Effector memory CD4-positive, alpha-beta T cell (primary cell): ENCODE results near the gene C1orf210.

Source experiments
- DNase-seq, 3 donors: peaks; one replicate each; pipeline ENCODE4 v3.0.0-alpha.2; 2020
- H3K27ac ChIP-seq: 2 replicates; pipeline ENCODE4 v1.7.0; 2013; ENCODE audit warnings: mild to moderate bottlenecking, low read length, moderate library complexity; ENCODE audit not compliant: insufficient read depth, poor library complexity, severe bottlenecking
- H3K27me3 ChIP-seq: replicated peaks from 2 replicates; pipeline ENCODE4 v1.7.0; 2013; ENCODE audit warnings: mild to moderate bottlenecking, low read length; ENCODE audit not compliant: insufficient read depth, control insufficient read depth, poor library complexity, severe bottlenecking
- H3K36me3 ChIP-seq: 2 replicates; pipeline ENCODE4 v1.7.0; 2013; ENCODE audit warnings: mild to moderate bottlenecking, low read length, moderate library complexity; ENCODE audit not compliant: control insufficient read depth, insufficient read depth
- H3K4me1 ChIP-seq: 2 replicates; pipeline ENCODE4 v1.7.0; 2013; ENCODE audit warnings: low read length, mild to moderate bottlenecking; ENCODE audit not compliant: control insufficient read depth, insufficient read depth, poor library complexity, severe bottlenecking
- H3K4me3 ChIP-seq: 2 replicates; pipeline ENCODE4 v1.7.0; 2013; ENCODE audit warnings: low read length, low read depth, mild to moderate bottlenecking; ENCODE audit not compliant: insufficient read depth, poor library complexity, severe bottlenecking
- H3K9me3 ChIP-seq: 2 replicates; pipeline ENCODE4 v1.7.0; 2013; ENCODE audit warnings: mild to moderate bottlenecking, low read length, moderate library complexity; ENCODE audit not compliant: control insufficient read depth

The C1orf210 gene

GRCh38 chr1:43284546-43285110 lies 753 bp downstream of the C1orf210 start:
- Histone ChIP-seq H3K9me3 (no peaks in the 10 kb centered on the region), H3K27ac (no peak overlapping the region), H3K4me1 (no peaks in the 10 kb centered on the region), H3K36me3 (no peaks in the 10 kb centered on the region), H3K4me3 (no peak overlapping the region), H3K27me3 (no peaks in the 10 kb centered on the region)
- DNase-seq: no peak

- no peak for DNase-seq
- H3K36me3 ChIP-seq: no peaks in the 10 kb centered on the region
- H3K9me3 ChIP-seq: no peaks in the 10 kb centered on the region
- H3K27ac ChIP-seq: no peak overlapping the region
- no peaks in the 10 kb centered on the region for H3K4me1 ChIP-seq
- H3K4me3 ChIP-seq: no peak overlapping the region
- no peaks in the 10 kb centered on the region for H3K27me3 ChIP-seq
These were observed 1.3 kb downstream of the C1orf210 start for GRCh38 chr1:43284065-43284464.

- H3K4me1 ChIP-seq: no peaks in the 10 kb centered on the region
- H3K9me3 ChIP-seq: no peaks in the 10 kb centered on the region
- DNase-seq: no peak
- no peaks in the 10 kb centered on the region for H3K27me3 ChIP-seq
- no peak overlapping the region for H3K27ac ChIP-seq
- H3K4me3 ChIP-seq: no peak overlapping the region
- H3K36me3 ChIP-seq: no peaks in the 10 kb centered on the region
These were observed 2.9 kb downstream of the C1orf210 start for GRCh38 chr1:43282220-43283195.

DNA sequence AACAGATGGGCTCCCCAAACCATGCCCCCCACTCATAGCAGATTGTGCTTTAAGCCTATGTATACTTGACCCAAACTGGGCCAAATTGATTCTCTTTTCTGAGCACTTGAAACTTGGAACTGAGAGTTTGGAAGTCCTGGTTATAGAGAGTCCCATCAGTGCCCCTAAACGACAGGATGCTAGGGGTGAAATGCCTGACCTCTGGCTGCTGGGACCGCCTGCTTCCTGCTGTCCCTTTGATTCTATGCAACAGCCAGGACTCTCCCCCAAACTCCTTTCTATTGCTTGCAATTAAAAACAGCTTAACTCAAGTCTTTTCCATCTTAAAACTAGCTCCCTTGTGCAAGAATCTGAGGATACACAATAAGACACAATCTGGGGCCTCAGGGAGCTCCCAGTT lies 4.7 kb downstream of the C1orf210 start:
- Histone ChIP-seq H3K27ac (no peak overlapping the region), H3K27me3 (no peaks in the 10 kb centered on the region), H3K4me1 (no peaks in the 10 kb centered on the region), H3K36me3 (no peaks in the 10 kb centered on the region), H3K9me3 (no peaks in the 10 kb centered on the region), H3K4me3 (no peak overlapping the region)
- DNase-seq: no peak

GRCh38 chr1:43279666-43280065 lies 5.7 kb downstream of the C1orf210 start:
- no peaks in the 10 kb centered on the region for H3K36me3 ChIP-seq
- no peak overlapping the region for H3K4me3 ChIP-seq
- H3K27me3 ChIP-seq: no peaks in the 10 kb centered on the region
- DNase-seq: no peak
- no peak overlapping the region for H3K27ac ChIP-seq
- no peaks in the 10 kb centered on the region for H3K9me3 ChIP-seq
- peaks cover under 1% of the 10 kb centered on the region for H3K4me1 ChIP-seq

DNA sequence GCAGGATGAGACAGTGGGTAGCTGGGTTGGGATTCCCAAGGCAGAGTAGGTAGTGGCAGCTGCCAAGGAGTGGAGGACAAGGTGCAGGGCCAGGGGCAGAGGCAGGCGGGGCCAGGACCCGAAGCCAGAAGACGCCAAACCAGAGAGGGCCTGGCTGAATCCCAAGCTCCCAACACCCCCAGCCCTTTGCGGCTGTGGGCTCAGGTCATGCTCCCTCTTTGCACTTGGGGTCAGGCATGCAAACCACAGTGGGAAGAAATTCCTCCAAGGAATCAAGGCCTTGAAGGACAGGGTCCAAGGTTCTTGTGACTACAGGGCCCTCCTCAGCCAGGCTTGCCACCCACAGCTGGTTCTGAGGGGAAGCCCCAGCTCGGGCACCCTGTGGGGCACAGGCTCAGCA lies 6.2 kb downstream of the C1orf210 start:
- Histone ChIP-seq H3K27me3 (no peaks in the 10 kb centered on the region), H3K27ac (no peak overlapping the region), H3K4me1 (peaks cover 6% of the 10 kb centered on the region), H3K4me3 (no peak overlapping the region), H3K9me3 (no peaks in the 10 kb centered on the region), H3K36me3 (no peaks in the 10 kb centered on the region)
- no peak for DNase-seq

- Histone ChIP-seq H3K27ac (no peak overlapping the region), H3K27me3 (no peaks in the 10 kb centered on the region), H3K4me3 (no peak overlapping the region), H3K36me3 (no peaks in the 10 kb centered on the region), H3K9me3 (no peaks in the 10 kb centered on the region), H3K4me1 (peaks cover 8% of the 10 kb centered on the region)
- no peak for DNase-seq
These were observed 8.1 kb downstream of the C1orf210 start for GRCh38 chr1:43277116-43277876.

DNA sequence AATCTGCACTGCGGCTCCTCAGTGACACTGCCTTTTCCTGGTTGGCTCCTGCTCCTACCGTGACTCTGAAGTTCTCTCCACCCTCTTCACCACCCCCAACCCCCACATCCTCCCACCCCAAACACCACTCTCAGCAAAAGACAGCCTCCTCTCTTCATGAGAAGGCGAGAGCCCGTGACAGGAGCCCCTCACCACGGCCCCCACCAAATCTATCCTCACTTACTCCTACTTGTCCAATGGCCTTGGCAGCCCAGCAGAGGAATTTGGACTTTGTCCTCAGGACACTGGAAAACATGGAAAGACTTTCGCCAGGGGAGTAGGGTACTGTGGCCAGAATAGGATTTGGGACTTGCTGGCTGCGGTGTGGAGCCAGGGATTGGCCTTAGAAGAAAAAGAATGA lies 8.7 kb downstream of the C1orf210 start:
- H3K4me1 ChIP-seq: peaks cover 8% of the 10 kb centered on the region
- no peaks in the 10 kb centered on the region for H3K27me3 ChIP-seq
- H3K9me3 ChIP-seq: no peaks in the 10 kb centered on the region
- H3K36me3 ChIP-seq: no peaks in the 10 kb centered on the region
- H3K4me3 ChIP-seq: no peak overlapping the region
- no peak overlapping the region for H3K27ac ChIP-seq
- no peak for DNase-seq

- no peak overlapping the region for H3K27ac ChIP-seq
- no peak for DNase-seq
- no peak overlapping the region for H3K4me3 ChIP-seq
- H3K9me3 ChIP-seq: no peaks in the 10 kb centered on the region
- H3K36me3 ChIP-seq: no peaks in the 10 kb centered on the region
- peaks cover 8% of the 10 kb centered on the region for H3K4me1 ChIP-seq
- no peaks in the 10 kb centered on the region for H3K27me3 ChIP-seq
These were observed 9.4 kb downstream of the C1orf210 start for GRCh38 chr1:43275826-43276620.
